Duodenal mucosa (tissue), 2 donors: ENCODE results near the gene FRMD5.
A peak's percentile ranks its signal among the peaks of the same experiment; 100 is the strongest.

Experiments
- H3K27ac ChIP-seq: one replicate; pipeline ENCODE4 v1.7.0; 2013; ENCODE audit warnings: low read depth, low read length
- H3K27me3 ChIP-seq, 2 donors: one replicate each; pipeline ENCODE4 v1.7.0; 2013; ENCODE audit warnings: low read length in 2 of 2, control low read depth in 1 of 2; ENCODE audit not compliant: insufficient read depth in 2 of 2, control insufficient read depth in 1 of 2
- H3K36me3 ChIP-seq, 2 donors: one replicate each; pipeline ENCODE4 v1.7.0; 2013; ENCODE audit warnings: low read length in 2 of 2, control low read depth in 1 of 2; ENCODE audit not compliant: insufficient read depth in 2 of 2, control insufficient read depth in 1 of 2
- H3K4me1 ChIP-seq, 2 donors: one replicate each; pipeline ENCODE4 v1.7.0; 2013; ENCODE audit warnings: low read length in 2 of 2, control low read depth in 1 of 2; ENCODE audit not compliant: insufficient read depth in 2 of 2, control insufficient read depth in 1 of 2
- H3K4me3 ChIP-seq, 2 donors: one replicate each; pipeline ENCODE4 v1.7.0; 2013; ENCODE audit warnings: low read length in 2 of 2, low read depth in 1 of 2
- H3K9ac ChIP-seq, 2 donors: one replicate each; pipeline ENCODE4 v1.7.0; 2013; ENCODE audit warnings: low read length in 2 of 2, low read depth in 1 of 2
- H3K9me3 ChIP-seq, 2 donors: one replicate each; pipeline ENCODE4 v1.7.0; 2013; ENCODE audit warnings: low read length in 2 of 2, control low read depth in 1 of 2; ENCODE audit not compliant: control insufficient read depth in 1 of 2

Gene FRMD5

GRCh38 chr15:44215594-44215993 is 20.5 kb upstream of the FRMD5 start:
- no peak overlapping the region for H3K27ac ChIP-seq
- no peak overlapping the region for H3K9ac ChIP-seq
- H3K4me3 ChIP-seq, result no peak overlapping the region
- no peaks in the 10 kb centered on the region for H3K36me3 ChIP-seq
- no peaks in the 10 kb centered on the region for H3K9me3 ChIP-seq
- no peaks in the 10 kb centered on the region for H3K4me1 ChIP-seq
- H3K27me3 ChIP-seq, result peaks cover 0 to 4% of the 10 kb centered on the region in 2 donors

- Histone ChIP-seq H3K27ac (no peak overlapping the region), H3K36me3 (no peaks in the 10 kb centered on the region), H3K9ac (no peak overlapping the region), H3K9me3 (no peaks in the 10 kb centered on the region), H3K27me3 (peaks cover 0 to 1% of the 10 kb centered on the region in 2 donors), H3K4me3 (no peak overlapping the region), H3K4me1 (no peaks in the 10 kb centered on the region)
These were observed 13.9 kb upstream of the FRMD5 start for GRCh38 chr15:44208956-44209355.

GRCh38 chr15:44207643-44208042 is 12.6 kb upstream of the FRMD5 start:
- H3K36me3 ChIP-seq, result no peaks in the 10 kb centered on the region
- no peaks in the 10 kb centered on the region for H3K9me3 ChIP-seq
- no peak overlapping the region for H3K9ac ChIP-seq
- H3K27me3 ChIP-seq, result no peaks in the 10 kb centered on the region
- H3K4me3 ChIP-seq, result no peak overlapping the region
- H3K4me1 ChIP-seq, result no peaks in the 10 kb centered on the region
- no peak overlapping the region for H3K27ac ChIP-seq

GRCh38 chr15:44199393-44199792 is 4.3 kb upstream of the FRMD5 start:
- Histone ChIP-seq H3K27ac (no peak overlapping the region), H3K4me3 (no peak overlapping the region), H3K9ac (no peak overlapping the region), H3K36me3 (no peaks in the 10 kb centered on the region), H3K9me3 (no peaks in the 10 kb centered on the region), H3K4me1 (peaks cover 0 to under 1% of the 10 kb centered on the region in 2 donors), H3K27me3 (peaks cover 2 to 10% of the 10 kb centered on the region in 2 donors)

- Histone ChIP-seq H3K9ac (peak overlapping the region; percentile 46 to 48), H3K4me1 (peaks cover 9 to 12% of the 10 kb centered on the region in 2 donors), H3K4me3 (peak overlapping the region; percentile 70 to 80), H3K27ac (no peak overlapping the region), H3K27me3 (peaks cover 23 to 27% of the 10 kb centered on the region in 2 donors), H3K36me3 (no peaks in the 10 kb centered on the region), H3K9me3 (no peaks in the 10 kb centered on the region)
These were observed 534 bp downstream of the FRMD5 start for GRCh38 chr15:44194323-44195150.

GRCh38 chr15:44193651-44194322 is 1.3 kb downstream of the FRMD5 start:
- peak overlapping the region; percentile 46 to 48 for H3K9ac ChIP-seq
- H3K4me3 ChIP-seq, result peak overlapping the region; percentile 70 to 80
- H3K36me3 ChIP-seq, result no peaks in the 10 kb centered on the region
- no peak overlapping the region for H3K27ac ChIP-seq
- H3K4me1 ChIP-seq, result peaks cover 9 to 12% of the 10 kb centered on the region in 2 donors
- no peaks in the 10 kb centered on the region for H3K9me3 ChIP-seq
- H3K27me3 ChIP-seq, result peaks cover 23 to 27% of the 10 kb centered on the region in 2 donors

GRCh38 chr15:44188795-44189194 is 6.3 kb downstream of the FRMD5 start:
- peaks cover 4 to 6% of the 10 kb centered on the region in 2 donors for H3K4me1 ChIP-seq

GRCh38 chr15:44186705-44187104 is 8.4 kb downstream of the FRMD5 start:
- peaks cover 0 to 8% of the 10 kb centered on the region in 2 donors for H3K27me3 ChIP-seq
- no peaks in the 10 kb centered on the region for H3K36me3 ChIP-seq
- no peak overlapping the region for H3K4me3 ChIP-seq
- no peaks in the 10 kb centered on the region for H3K9me3 ChIP-seq
- H3K9ac ChIP-seq, result no peak overlapping the region
- no peaks in the 10 kb centered on the region for H3K4me1 ChIP-seq
- H3K27ac ChIP-seq, result no peak overlapping the region

More at GRCh38 chr15:44188795-44189194, 6.3 kb downstream of the FRMD5 start:
- Histone ChIP-seq H3K9me3 (no peaks in the 10 kb centered on the region), H3K27me3 (peaks cover 13 to 23% of the 10 kb centered on the region in 2 donors), H3K27ac (no peak overlapping the region), H3K4me3 (no peak overlapping the region), H3K36me3 (no peaks in the 10 kb centered on the region), H3K9ac (no peak overlapping the region)

- Histone ChIP-seq H3K4me1 (no peaks in the 10 kb centered on the region), H3K9ac (no peak overlapping the region), H3K9me3 (no peaks in the 10 kb centered on the region), H3K27ac (no peak overlapping the region), H3K4me3 (no peak overlapping the region), H3K27me3 (no peaks in the 10 kb centered on the region), H3K36me3 (no peaks in the 10 kb centered on the region)
These were observed 11.7 kb downstream of the FRMD5 start for GRCh38 chr15:44183363-44183762.

- Histone ChIP-seq H3K9me3 (no peaks in the 10 kb centered on the region), H3K9ac (no peak overlapping the region), H3K27me3 (no peaks in the 10 kb centered on the region), H3K27ac (no peak overlapping the region), H3K4me1 (no peaks in the 10 kb centered on the region), H3K36me3 (no peaks in the 10 kb centered on the region), H3K4me3 (no peak overlapping the region)
These were observed 13.7 kb downstream of the FRMD5 start for GRCh38 chr15:44181410-44181809.
